Fibroblast of the aortic adventitia (primary cell): ENCODE results near the gene SUMO4. TPM values are rescaled to one million over a fixed set of nuclear protein-coding genes. Genes with fewer than 3 reads are reported as not detected.

ENCODE experiments used
- DNase-seq: peaks from one replicate; pipeline ENCODE4 v3.0.0-alpha.2; 2010; ENCODE audit warnings: low read depth
- H3K4me3 ChIP-seq: 2 replicates; pipeline ENCODE4 v1.5.1; 2011; ENCODE audit warnings: low read depth, mild to moderate bottlenecking, control low read depth, low read length, moderate library complexity
- total RNA-seq: library from RNA; depleted of rRNA; stranded (reverse); fragments of >200 nt; gene quantifications from 2 replicates; pipeline ENCODE4 v1.2.3, GENCODE V29; 2012; ENCODE audit warnings: low replicate concordance
- TF ChIP-seq, protein P1 (sequence below): IDR thresholded peaks from 2 replicates; pipeline ENCODE4 v1.5.1; 2011; ENCODE audit warnings: mild to moderate bottlenecking, low read length, control low read depth, inconsistent platforms; ENCODE audit not compliant: insufficient read depth

Gene SUMO4
- total RNA-seq, 1 donor, result 3.8 TPM

DNA sequence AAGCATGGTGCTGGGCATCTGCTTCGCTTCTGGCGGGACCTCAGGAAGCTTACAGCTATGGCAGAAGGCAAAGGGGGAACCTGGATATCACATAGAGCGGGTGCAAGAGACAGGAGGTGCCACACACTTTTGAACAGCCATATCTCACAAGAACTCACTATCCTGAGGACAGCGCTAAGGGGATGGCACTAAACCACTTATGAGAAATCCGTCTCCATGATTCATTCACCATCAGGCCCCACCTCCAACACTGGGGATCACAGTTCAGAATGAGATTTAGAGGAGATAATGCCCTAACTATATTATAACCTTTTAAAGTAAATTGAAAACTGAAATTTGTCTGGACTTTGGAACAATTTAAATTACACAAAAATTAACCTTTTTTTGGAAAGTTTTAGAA is 37.8 kb upstream of the SUMO4 start:
- H3K4me3 ChIP-seq, result no peak overlapping the region
- DNase-seq, result no peak
- TF ChIP-seq, protein P1, sequence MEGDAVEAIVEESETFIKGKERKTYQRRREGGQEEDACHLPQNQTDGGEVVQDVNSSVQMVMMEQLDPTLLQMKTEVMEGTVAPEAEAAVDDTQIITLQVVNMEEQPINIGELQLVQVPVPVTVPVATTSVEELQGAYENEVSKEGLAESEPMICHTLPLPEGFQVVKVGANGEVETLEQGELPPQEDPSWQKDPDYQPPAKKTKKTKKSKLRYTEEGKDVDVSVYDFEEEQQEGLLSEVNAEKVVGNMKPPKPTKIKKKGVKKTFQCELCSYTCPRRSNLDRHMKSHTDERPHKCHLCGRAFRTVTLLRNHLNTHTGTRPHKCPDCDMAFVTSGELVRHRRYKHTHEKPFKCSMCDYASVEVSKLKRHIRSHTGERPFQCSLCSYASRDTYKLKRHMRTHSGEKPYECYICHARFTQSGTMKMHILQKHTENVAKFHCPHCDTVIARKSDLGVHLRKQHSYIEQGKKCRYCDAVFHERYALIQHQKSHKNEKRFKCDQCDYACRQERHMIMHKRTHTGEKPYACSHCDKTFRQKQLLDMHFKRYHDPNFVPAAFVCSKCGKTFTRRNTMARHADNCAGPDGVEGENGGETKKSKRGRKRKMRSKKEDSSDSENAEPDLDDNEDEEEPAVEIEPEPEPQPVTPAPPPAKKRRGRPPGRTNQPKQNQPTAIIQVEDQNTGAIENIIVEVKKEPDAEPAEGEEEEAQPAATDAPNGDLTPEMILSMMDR, result no peak

DNA sequence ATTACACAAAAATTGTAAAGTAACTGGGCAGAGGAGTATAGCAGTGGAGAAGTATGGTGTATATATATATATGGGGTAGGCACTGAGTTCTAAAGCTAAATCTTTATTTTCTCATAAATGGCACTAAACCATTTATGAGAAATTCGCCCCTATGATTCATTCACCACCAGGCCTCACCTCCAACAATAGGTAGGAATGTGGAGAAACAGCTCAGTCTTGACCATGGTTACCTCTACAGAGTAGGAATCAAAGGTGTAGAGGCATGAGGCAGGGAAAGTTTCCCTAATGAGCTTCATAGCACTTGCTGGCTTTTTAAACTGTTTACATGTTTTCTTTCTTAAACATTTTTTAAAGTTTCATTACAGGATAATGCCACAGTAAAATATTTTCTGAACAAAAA is 36.9 kb upstream of the SUMO4 start:
- TF ChIP-seq, protein P1, result no peak
- no peak overlapping the region for H3K4me3 ChIP-seq
- no peak for DNase-seq

DNA sequence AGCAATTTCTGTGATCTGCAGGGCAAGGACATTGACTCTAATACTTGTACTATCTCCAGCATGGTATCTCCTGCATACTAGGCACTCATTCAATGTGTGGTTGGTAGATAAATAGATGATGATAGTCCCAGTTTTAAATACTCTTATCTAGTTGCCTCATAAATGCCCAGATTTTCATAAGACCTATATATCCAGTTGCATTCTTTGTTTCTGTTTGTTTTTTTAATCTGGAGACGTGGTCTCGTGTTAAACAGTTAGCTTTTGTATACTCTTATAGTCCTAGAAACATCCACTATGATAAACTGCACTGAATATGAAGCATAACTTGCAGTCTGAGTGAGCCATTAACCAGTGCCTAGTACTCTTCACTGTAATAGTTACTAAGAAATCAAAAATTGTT is 35.5 kb upstream of the SUMO4 start:
- DNase-seq, result peak; percentile 11
- TF ChIP-seq, protein P1, result no peak
- H3K4me3 ChIP-seq, result no peak overlapping the region

DNA sequence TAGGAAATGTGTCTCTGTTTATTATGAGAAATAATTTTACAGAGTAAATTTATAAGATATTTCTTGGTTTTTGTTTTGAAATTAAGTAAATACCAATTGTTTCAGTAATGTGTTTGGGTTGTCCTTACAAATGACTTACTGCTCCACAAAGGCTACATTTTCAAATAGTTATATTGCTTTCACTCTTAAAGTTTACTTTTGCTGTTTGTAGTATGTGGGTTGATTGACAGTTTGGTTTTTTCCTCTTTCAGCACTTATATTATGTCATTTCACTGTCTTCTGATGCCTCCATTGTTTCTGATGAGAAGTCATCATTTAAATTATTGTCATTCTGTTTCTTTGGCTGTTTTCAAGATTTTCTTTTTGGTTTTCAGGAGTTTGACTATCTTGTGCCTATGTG is 34.9 kb upstream of the SUMO4 start:
- no peak overlapping the region for H3K4me3 ChIP-seq
- DNase-seq, result no peak
- TF ChIP-seq, protein P1, result no peak

DNA sequence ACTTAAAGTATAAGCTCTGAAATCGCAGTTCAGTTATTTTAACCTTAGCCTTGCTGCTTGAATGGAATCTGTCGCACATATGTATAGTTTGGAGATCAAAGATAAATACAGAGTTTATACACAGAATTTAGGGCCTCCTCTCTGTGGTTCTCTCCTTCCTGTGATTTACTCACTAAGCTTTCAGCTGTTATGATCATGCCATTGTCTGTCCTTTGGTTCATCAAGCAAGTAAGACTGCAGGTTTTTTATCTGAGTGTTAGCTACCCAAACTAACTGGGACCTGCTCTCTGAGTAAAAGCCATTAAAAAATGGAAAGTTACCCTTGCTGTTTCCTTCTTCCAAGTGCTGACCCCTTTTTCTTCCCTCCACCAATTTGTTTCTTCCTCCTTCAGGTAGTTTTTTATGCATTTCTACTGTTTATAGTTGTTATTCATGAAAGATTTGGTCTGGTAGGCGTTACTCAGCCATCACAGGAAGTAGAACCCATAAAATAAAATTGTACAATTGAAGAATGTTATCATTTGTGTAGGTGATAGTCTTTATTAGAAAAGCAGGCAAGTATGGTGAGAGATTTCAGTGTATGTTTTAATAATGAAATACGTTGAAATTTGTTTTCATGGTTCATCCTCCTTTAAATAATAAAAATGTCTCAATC is 33.7 kb upstream of the SUMO4 start:
- TF ChIP-seq, protein P1, result no peak
- no peak overlapping the region for H3K4me3 ChIP-seq
- DNase-seq, result no peak

DNA sequence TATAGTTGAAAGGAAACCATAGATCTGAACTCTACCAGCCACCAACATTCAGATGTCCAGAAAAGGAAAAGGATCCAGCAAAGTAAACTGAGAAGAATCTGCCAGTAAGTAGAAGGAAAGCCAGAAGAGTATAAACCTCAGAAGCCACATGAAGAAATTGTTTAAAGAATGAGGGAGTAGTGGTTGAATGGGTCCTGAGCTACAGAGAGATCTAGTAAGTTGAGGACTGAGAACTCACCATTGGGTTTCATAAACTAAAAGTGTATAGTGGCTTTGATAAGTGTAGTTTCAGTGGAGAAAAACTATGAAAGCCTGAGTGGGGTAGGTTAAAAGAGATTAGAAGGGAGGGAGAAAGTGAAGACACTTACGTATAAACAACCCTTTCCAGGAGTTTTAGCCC is 32.0 kb upstream of the SUMO4 start:
- TF ChIP-seq, protein P1, result no peak
- DNase-seq, result no peak
- no peak overlapping the region for H3K4me3 ChIP-seq

DNA sequence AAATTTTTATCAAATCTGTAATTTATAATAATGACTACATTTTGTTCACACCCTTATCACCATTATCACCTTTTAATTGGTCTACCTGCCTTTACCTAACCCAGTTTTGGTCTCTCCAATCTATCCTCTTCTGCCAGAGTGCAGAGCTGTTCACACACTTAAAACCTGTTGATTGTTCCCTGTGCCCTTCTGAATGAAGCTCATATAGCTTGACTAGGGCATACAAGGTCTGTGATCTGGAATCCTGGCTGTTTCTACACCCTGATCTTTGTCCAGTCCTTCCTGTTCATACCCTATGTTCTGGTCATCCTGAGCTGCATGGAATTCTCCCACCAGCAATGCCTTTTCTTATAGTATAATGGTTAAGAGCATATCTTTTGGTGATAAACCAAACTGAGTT is 28.9 kb upstream of the SUMO4 start:
- no peak for DNase-seq
- TF ChIP-seq, protein P1, result no peak
- H3K4me3 ChIP-seq, result no peak overlapping the region
